WI38 (cell line): ENCODE measurements around the gene GIGYF2.
"Not testable (repeated sequence)": the region's sequence is repeated elsewhere in the genome, so short reads cannot be mapped to it uniquely, and the experiment has no call there.

Source experiments
- H3K4me3 ChIP-seq: 2 replicates; pipeline ENCODE4 v1.5.1; 2011; ENCODE audit warnings: low read depth, mild to moderate bottlenecking, control low read depth, low read length
- TF ChIP-seq, protein P1 (sequence below): IDR thresholded peaks from 2 replicates; pipeline ENCODE4 v1.5.1; 2012; ENCODE audit warnings: low read depth, mild to moderate bottlenecking, control low read depth, low read length

GIGYF2 gene

DNA sequence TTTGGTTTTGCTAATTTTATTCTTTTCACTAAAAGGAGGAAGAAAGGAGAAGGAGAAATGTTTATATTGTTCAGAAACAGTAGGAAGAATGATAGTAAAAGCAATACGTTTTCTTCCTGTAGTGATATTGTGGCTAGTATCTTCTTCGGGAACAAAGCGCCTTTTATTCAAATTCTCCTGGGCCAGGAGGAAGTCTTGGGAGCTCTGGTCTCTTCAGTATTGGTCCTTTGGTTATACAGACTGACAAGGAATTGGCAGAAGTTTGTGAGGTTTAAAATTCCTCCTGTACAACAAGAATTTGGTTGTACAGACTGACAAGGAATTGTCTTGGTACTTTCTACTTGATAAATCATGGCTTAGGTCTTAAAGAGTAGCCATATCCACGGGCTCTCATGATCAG, 9.9 kb downstream of the GIGYF2 start:
- H3K4me3 ChIP-seq: no peak overlapping the region
- TF ChIP-seq, protein P1, sequence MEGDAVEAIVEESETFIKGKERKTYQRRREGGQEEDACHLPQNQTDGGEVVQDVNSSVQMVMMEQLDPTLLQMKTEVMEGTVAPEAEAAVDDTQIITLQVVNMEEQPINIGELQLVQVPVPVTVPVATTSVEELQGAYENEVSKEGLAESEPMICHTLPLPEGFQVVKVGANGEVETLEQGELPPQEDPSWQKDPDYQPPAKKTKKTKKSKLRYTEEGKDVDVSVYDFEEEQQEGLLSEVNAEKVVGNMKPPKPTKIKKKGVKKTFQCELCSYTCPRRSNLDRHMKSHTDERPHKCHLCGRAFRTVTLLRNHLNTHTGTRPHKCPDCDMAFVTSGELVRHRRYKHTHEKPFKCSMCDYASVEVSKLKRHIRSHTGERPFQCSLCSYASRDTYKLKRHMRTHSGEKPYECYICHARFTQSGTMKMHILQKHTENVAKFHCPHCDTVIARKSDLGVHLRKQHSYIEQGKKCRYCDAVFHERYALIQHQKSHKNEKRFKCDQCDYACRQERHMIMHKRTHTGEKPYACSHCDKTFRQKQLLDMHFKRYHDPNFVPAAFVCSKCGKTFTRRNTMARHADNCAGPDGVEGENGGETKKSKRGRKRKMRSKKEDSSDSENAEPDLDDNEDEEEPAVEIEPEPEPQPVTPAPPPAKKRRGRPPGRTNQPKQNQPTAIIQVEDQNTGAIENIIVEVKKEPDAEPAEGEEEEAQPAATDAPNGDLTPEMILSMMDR: no peak

DNA sequence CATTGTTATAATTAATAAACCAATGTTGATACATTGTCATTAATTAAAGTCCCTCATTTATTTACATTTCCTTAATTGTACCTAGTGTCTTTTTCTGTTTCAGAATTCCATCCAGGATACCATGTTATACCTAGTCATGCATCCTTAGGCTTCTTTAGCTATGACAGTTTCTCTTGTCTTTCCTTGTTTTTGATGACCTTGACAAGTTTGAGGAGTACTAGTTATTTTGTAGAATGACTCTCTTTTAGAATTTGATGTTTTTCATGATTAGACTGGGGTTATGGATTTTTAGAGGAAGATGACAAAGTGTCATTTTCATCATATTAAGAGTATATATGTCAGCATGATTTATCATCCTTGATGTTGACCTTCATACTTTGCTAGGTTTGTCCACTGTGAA, 16.4 kb downstream of the GIGYF2 start:
- H3K4me3 ChIP-seq: no peak overlapping the region
- TF ChIP-seq, protein P1: no peak

DNA sequence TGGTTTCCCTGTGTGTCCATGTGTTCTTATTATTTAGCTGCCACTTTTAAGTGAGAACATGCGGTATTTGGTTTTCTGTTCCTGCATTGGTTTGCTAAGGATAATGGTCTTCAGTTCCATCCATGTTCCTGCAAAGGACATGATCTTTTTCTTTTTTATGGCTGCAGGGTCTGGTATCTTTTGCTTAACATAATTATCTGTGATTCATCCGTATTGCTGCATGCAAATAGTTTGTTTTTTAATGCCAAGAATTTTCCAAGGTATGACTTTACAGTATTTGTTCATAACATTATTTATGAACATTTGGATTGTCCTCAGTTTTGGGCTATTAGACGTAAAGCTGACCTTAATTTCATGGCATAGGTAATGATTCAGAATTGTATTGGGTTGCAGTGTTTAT, 17.8 kb downstream of the GIGYF2 start:
- TF ChIP-seq, protein P1: no peak
- H3K4me3 ChIP-seq: no peak overlapping the region

DNA sequence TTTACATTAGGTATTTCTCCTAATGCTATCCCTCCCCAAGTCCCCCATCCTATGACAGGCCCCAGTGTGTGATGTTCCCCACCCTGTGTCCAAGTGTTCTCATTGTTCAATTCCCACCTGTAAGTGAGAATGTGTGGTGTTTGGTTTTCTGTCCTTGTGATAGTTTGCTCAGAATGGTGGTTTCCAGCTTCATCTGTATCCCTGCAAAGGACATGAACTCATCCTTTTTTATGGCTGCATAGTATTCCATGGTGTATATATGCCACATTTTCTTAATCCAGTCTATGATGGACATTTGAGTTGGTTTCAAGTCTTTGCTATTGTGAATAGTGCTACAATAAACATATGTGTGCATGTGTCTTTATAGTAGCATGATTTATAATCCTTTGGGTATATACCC, 22.9 kb downstream of the GIGYF2 start:
- not testable (repeated sequence) for H3K4me3 ChIP-seq

DNA sequence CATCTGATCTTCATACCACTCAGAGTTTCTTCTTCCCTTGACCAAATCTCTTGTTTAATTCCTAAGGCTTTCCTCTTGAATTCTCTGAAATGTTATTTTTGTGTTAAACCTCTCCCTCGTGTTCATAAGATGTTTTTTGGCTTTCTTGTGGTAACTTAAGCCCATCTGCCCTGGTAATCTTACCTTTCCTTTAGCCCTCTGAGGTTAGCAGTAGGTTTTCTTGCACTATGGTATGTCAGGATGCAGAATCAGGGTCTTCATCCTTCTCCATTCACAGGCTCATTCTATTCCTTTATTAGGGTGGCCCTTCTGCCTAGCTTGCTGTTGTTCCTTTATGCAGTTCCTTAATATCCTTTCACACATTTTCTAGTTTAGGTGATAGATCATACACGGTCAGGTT, 24.1 kb downstream of the GIGYF2 start:
- TF ChIP-seq, protein P1: no peak
- no peak overlapping the region for H3K4me3 ChIP-seq

DNA sequence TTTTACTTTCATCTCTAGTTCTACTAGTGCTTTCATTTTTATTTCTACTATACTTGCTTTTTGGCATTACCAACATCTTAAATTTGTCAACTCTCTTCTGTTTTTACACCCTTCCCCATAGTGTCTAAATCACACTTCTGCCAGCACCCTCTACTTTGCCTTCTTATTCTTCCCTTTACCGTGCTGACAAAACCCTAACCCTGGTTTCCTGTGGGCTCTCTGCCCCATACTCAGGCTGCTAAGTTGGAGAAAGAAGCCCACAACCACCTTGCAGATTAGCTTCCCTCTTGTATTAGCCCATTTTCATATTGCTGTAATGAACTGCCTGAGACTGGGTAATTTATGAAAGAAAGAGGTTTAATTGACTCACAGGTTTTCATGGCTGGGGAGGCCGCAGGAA, 24.8 kb downstream of the GIGYF2 start:
- no peak overlapping the region for H3K4me3 ChIP-seq
- TF ChIP-seq, protein P1: no peak

DNA sequence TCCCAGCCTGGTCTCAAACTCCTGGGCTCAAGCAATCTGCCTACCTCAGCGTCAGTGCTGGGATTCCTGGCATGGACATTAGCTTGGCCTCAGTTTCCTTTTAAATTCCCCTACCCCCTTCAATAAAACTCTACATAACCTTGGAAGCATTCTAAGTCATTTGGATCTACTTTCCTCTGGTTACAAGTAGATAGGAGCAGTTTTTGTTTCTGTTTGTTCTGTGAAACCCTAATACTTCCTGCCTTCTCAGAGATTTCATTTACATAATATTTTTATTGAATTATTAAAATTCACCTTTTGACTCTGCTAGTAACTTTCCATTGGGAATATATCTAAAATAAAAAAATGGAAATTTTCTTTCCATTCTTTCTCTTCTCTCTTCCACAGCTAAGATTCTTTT, 25.9 kb downstream of the GIGYF2 start:
- no peak overlapping the region for H3K4me3 ChIP-seq
- TF ChIP-seq, protein P1: no peak

DNA sequence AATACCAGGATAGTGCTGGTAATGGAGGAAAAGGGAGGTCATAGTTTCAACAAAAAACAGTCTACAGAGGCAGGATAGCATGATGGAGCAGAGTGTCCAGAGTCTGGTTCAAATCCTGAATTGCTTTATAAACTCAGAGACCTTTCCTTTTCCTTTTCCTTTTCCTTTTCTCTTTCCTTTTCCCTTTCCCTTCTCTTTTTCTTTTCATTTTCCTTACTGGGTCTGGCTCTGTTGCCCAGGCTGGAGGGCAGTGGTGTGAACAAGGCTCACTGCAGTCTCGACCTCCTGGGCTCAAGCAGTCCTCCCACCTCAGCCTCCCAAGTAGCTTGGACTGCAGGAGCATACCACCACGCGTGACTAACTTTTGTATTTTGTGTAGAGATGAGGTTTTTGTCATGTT, 31.7 kb downstream of the GIGYF2 start:
- H3K4me3 ChIP-seq: no peak overlapping the region
- TF ChIP-seq, protein P1: no peak
